CD4-positive, alpha-beta T cell treated with Interleukin-17A for 4 hours (primary cell): ENCODE data around the gene TYW1.
"Not testable (repeated sequence)": the region's sequence is repeated elsewhere in the genome, so short reads cannot be mapped to it uniquely, and the experiment has no call there.

ENCODE experiments used
- DNase-seq: peaks from one replicate; pipeline ENCODE4 v3.0.0-alpha.2; 2020; ENCODE audit warnings: mixed read lengths

TYW1 gene

GRCh38 chr7:66995050-66995776, 1.4 kb upstream of the TYW1 start, which contains the start of gene SBDS:
SBDS (minus strand) TSS chr7:66995586; CDS start chr7:66995417, 169 bp downstream.
- DNase-seq: peak; percentile 94

GRCh38 chr7:67000601-67001258, 4.1 kb downstream of the TYW1 start:
- DNase-seq: not testable (repeated sequence)

GRCh38 chr7:67004145-67004544, 7.5 kb downstream of the TYW1 start:
- DNase-seq: not testable (repeated sequence)

- no peak for DNase-seq
Observed at GRCh38 chr7:67006965-67007364, 10.3 kb downstream of the TYW1 start.

GRCh38 chr7:67008260-67008659, 11.6 kb downstream of the TYW1 start:
- DNase-seq: no peak

- DNase-seq: not testable (repeated sequence)
Observed at GRCh38 chr7:67009677-67010076, 13.0 kb downstream of the TYW1 start.

- not testable (repeated sequence) for DNase-seq
Observed at GRCh38 chr7:67014076-67014622, 17.5 kb downstream of the TYW1 start.

GRCh38 chr7:67017971-67018370, 21.3 kb downstream of the TYW1 start:
- not testable (repeated sequence) for DNase-seq

- no peak for DNase-seq
Observed at GRCh38 chr7:67018940-67019339, 22.3 kb downstream of the TYW1 start.

GRCh38 chr7:67019562-67020390, 23.1 kb downstream of the TYW1 start:
- DNase-seq: no peak

GRCh38 chr7:67021260-67021659, 24.6 kb downstream of the TYW1 start:
- DNase-seq: no peak

- DNase-seq: no peak
Observed at GRCh38 chr7:67022511-67022910, 25.9 kb downstream of the TYW1 start.

- DNase-seq: not testable (repeated sequence)
Observed at GRCh38 chr7:67025459-67025858, 28.8 kb downstream of the TYW1 start.

GRCh38 chr7:67031685-67032084, 35.1 kb downstream of the TYW1 start:
- not testable (repeated sequence) for DNase-seq

- no peak for DNase-seq
Observed at GRCh38 chr7:67033251-67033650, 36.6 kb downstream of the TYW1 start.

GRCh38 chr7:67036432-67037395, 40.1 kb downstream of the TYW1 start:
- not testable (repeated sequence) for DNase-seq

GRCh38 chr7:67040832-67041231, 44.2 kb downstream of the TYW1 start:
- DNase-seq: not testable (repeated sequence)

GRCh38 chr7:67042781-67043558, 46.3 kb downstream of the TYW1 start:
- DNase-seq: not testable (repeated sequence)

- not testable (repeated sequence) for DNase-seq
Observed at GRCh38 chr7:67043559-67043930, 46.9 kb downstream of the TYW1 start.

- DNase-seq: no peak
Observed at GRCh38 chr7:67045496-67045995, 48.9 kb downstream of the TYW1 start.

- not testable (repeated sequence) for DNase-seq
Observed at GRCh38 chr7:67046819-67047218, 50.2 kb downstream of the TYW1 start.
